ENCODE data around the gene COA7. TPM values are rescaled to one million over a fixed set of nuclear protein-coding genes. Genes with fewer than 3 reads are reported as not detected.
"Not testable (repeated sequence)": the region's sequence is repeated elsewhere in the genome, so short reads cannot be mapped to it uniquely, and the experiment has no call there.

Gene COA7
- total and polyA plus RNA-seq, 12 donors = 3.1 to 34.5 (median 12.9) TPM

GRCh38 chr1:52695627-52696026 is 2.5 kb downstream of the COA7 start:
- Histone ChIP-seq H3K27me3 (no peaks in the 10 kb centered on the region), H3K4me1 (replicated peaks in 1 of 2) (peaks cover 9 to 12% of the 10 kb centered on the region in 2 donors), H3K36me3 (replicated peaks in 1 of 2) (peaks cover 0 to 19% of the 10 kb centered on the region in 2 donors), H3K4me3 (no peak overlapping the region), H3K9me3 (replicated peaks in 1 of 3) (no peaks in the 10 kb centered on the region), H3K27ac (no peak overlapping the region)
- no peak for DNase-seq
- intact Hi-C loops (cut with DNase I) = no loop called here
- no peak for TF ChIP-seq POLR2A (IDR thresholded peaks at IDR 0.05)
- no peak for TF ChIP-seq CTCF (IDR thresholded peaks at IDR 0.05)
- WGBS, 4 donors = 89 to 96% (median 95%) methylated on average over 7 of the region's 7 CpGs

DNA sequence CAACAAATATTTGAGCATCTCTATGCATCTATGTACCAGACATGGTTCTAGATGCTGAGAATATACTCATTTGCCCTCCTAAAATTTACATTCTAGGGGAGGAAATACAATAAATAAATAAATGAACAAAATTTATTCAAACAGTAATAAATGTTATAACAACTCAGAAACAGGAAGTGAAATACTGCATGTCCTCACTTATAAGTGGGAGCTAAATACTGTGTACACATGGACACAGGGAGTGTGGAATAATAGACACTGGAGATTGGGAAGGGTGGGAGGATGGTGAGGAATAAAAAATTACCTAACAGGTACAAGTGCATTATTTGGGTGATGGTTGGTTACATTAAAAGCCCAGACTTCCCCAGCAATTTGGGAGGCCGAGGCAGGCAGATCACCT is 4.3 kb downstream of the COA7 start:
- DNase-seq = no peak
- H3K4me3 ChIP-seq = no peak overlapping the region
- no peak for TF ChIP-seq POLR2A (IDR thresholded peaks at IDR 0.05)
- TF ChIP-seq CTCF (IDR thresholded peaks at IDR 0.05) = no peak
- WGBS, 4 donors = 77 to 100% (median 91%) methylated on average over 1 of the region's 1 CpG
- intact Hi-C loops (cut with DNase I) = no loop called here
- H3K9me3 ChIP-seq (replicated peaks in 1 of 3) = no peaks in the 10 kb centered on the region
- no peak overlapping the region for H3K27ac ChIP-seq
- no peaks in the 10 kb centered on the region for H3K27me3 ChIP-seq
- peaks cover 0 to 23% of the 10 kb centered on the region in 2 donors for H3K36me3 ChIP-seq (replicated peaks in 1 of 2)
- H3K4me1 ChIP-seq (replicated peaks in 1 of 2) = peaks cover 9 to 12% of the 10 kb centered on the region in 2 donors

DNA sequence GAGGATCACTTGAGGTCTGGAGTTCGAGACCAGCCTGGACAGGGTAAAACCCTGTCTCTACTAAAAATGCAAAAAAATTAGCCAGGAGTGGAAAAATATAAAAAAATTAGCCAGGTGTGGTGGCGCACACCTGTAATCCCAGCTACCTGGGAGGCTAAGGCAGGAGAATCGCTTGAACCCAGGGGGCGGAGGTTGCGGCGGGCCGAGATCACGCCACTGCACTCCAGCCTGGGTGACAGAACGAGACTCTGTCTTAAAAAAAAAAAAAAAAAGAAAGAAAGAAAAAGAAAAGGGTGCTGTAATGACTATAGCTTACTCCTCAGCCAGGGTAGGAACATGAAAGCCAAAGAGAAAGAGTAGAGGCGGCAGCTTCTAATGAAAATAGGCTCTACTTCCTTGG is 4.8 kb downstream of the COA7 start:
- intact Hi-C loops (cut with DNase I) = not testable (repeated sequence)

DNA sequence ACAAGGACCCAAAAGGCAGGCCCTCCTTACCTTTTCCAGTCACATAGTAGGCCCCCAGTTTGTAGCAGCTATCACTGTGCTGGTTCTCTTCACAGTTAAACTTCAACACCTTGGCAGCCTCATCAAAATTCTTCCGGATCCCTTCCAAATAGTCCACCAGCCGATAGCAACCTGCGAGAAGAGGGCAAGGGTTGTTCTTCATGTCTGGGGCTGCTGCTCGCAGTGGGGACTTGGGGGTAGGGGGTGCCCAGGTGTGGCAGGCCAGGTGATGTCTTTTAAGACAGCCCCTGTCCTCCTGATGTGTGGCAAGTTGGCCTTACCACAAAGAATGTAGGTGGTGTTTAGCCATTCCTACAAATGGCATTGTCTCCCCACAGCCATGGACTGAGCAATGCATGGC is 5.5 kb downstream of the COA7 start:
- DNase-seq = no peak
- Histone ChIP-seq H3K9me3 (replicated peaks in 1 of 3) (no peaks in the 10 kb centered on the region), H3K27ac (no peak overlapping the region), H3K36me3 (replicated peaks in 1 of 2) (peaks cover 0 to 23% of the 10 kb centered on the region in 2 donors), H3K4me1 (replicated peaks in 1 of 2) (peaks cover 8 to 9% of the 10 kb centered on the region in 2 donors), H3K4me3 (no peak overlapping the region), H3K27me3 (no peaks in the 10 kb centered on the region)
- TF ChIP-seq POLR2A (IDR thresholded peaks at IDR 0.05) (no peak), CTCF (IDR thresholded peaks at IDR 0.05) (no peak)
- intact Hi-C loops (cut with DNase I) = no loop called here
- 87 to 100% (median 99%) methylated on average over 3 to 4 of the region's 4 CpGs for WGBS, 4 donors

More for the DNA sequence above, 4.8 kb downstream of the COA7 start:
- not testable (repeated sequence) for DNase-seq; H3K27me3 ChIP-seq; H3K27ac ChIP-seq; H3K9me3 ChIP-seq (replicated peaks in 1 of 3); H3K4me1 ChIP-seq (replicated peaks in 1 of 2); H3K4me3 ChIP-seq
- WGBS, 4 donors = 93 to 98% (median 96%) methylated on average over 10 of the region's 10 CpGs
- H3K36me3 ChIP-seq (replicated peaks in 1 of 2) = peaks cover 0 to 23% of the 10 kb centered on the region in 2 donors

- Histone ChIP-seq H3K27me3 (no peaks in the 10 kb centered on the region), H3K4me3 (no peak overlapping the region), H3K27ac (no peak overlapping the region), H3K4me1 (replicated peaks in 1 of 2) (peaks cover under 1 to 1% of the 10 kb centered on the region in 2 donors), H3K36me3 (replicated peaks in 1 of 2) (peaks cover 0 to 32% of the 10 kb centered on the region in 2 donors), H3K9me3 (replicated peaks in 1 of 3) (no peaks in the 10 kb centered on the region)
- intact Hi-C loops (cut with DNase I) = no loop called here
- TF ChIP-seq POLR2A (IDR thresholded peaks at IDR 0.05) (no peak), CTCF (IDR thresholded peaks at IDR 0.05) (no peak)
- no peak for DNase-seq
- 87 to 97% (median 94%) methylated on average over 3 of the region's 3 CpGs for WGBS, 4 donors
These were observed 6.3 kb downstream of the COA7 start for GRCh38 chr1:52691821-52692220.
